Right lobe of liver (tissue), 6 donors: Measurements from ENCODE around the gene ZNF74. TPM values are rescaled to one million over a fixed set of nuclear protein-coding genes. Genes with fewer than 3 reads are reported as not detected.
A peak's percentile ranks its signal among the peaks of the same experiment; 100 is the strongest.
"Not testable (repeated sequence)": the region's sequence is repeated elsewhere in the genome, so short reads cannot be mapped to it uniquely, and the experiment has no call there.

Source experiments
- ATAC-seq, 4 donors: fragments of 200-7000 bp; cut with Tn5 transposase; one replicate each; pipeline ENCODE4 v1.9.1; 2020; ENCODE audit warnings: mild to moderate bottlenecking in 4 of 4, moderate library complexity in 4 of 4
- DNase-seq, 3 donors: peaks; one replicate each; pipeline ENCODE4 v3.0.0-alpha.2; 2020
- H3K27ac ChIP-seq, 3 donors: fragments of 200-600 bp; one replicate each; pipeline ENCODE4 v1.8.0; 2022
- H3K27me3 ChIP-seq, 2 donors: fragments of 200-600 bp; one replicate each; pipeline ENCODE4 v1.8.0; 2022
- H3K36me3 ChIP-seq, 4 donors: fragments of 200-600 bp; sonication (generic) in 1 of 4; one replicate each; pipeline versions ENCODE4 v1.5.1 to v1.8.0; 2017 to 2022; ENCODE audit warnings: control low read depth in 1 of 4
- H3K4me1 ChIP-seq, 4 donors: fragments of 200-600 bp; sonication (generic) in 1 of 4; one replicate each; pipeline versions ENCODE4 v1.5.1 to v1.8.0; 2017 to 2022; ENCODE audit warnings: control low read depth in 1 of 4
- H3K4me3 ChIP-seq, 3 donors: fragments of 200-600 bp; one replicate each; pipeline ENCODE4 v1.8.0; 2022
- H3K9me3 ChIP-seq, 4 donors: fragments of 200-600 bp; sonication (generic) in 1 of 4; one replicate each; pipeline versions ENCODE4 v1.5.1 to v1.8.0; 2017 to 2022; ENCODE audit warnings: control low read depth in 1 of 4
- POLR2A ChIP-seq: fragments of 450-650 bp; IDR thresholded peaks from one replicate; pipeline ENCODE4 v1.6.1; 2017; ENCODE audit warnings: antibody characterized with exemption, mild to moderate bottlenecking
- WGBS: methylation state at CpG from one replicate; pipeline ENCODE4 v1.1.6; 2018; ENCODE audit warnings: low coverage, low lambda C conversion rate; ENCODE audit not compliant: insufficient coverage; ENCODE audit errors: missing lambda C conversion rate; 5-methylcytosine and 5-hydroxymethylcytosine counted together
- intact Hi-C, 2 donors: fragments of 100-400 bp; cut with DNase I; formaldehyde crosslinking; loops; one replicate each; pipeline versions ENCODE4 v1.11.2 to v1.14.1; 2022
- total RNA-seq, 6 experiments: library from RNA; depleted of rRNA in 2 of 6; stranded (reverse); fragments of >200 nt in 2 of 6; fragmentation: NEBNext Ultra II Directional in 3 of 6; extraction: Animal tissue kit (Norgen Biotek cat#: 25700) in 3 of 6; gene quantifications; one replicate each; pipeline versions ENCODE4 v1.1.0 to v1.2.4, GENCODE V29; 2016 to 2023
- TF ChIP-seq, protein P1 (sequence below), 4 donors: fragments of 200-600 bp in 3 of 4; fragments of 450-650 bp in 1 of 4; IDR thresholded peaks; one replicate each; pipeline versions ENCODE4 v1.5.1 to v1.8.0; 2016 to 2022; ENCODE audit warnings: antibody characterized with exemption in 4 of 4, mild to moderate bottlenecking in 2 of 4
- donor health status: DM: no; HTN: yes; CAD: no.
- donor health status: DM: no; HTN: no; CAD: no.
- donor health status: DM: no; HTN: no; CAD: no.
- donor health status: DM: no; HTN: yes; CAD: no.
- donor health status: DM: no; HTN: yes; CAD: no.

ZNF74 gene
- total RNA-seq, 6 experiments from 2014 or later = 3.2 to 6.6 (median 3.4) TPM

DNA sequence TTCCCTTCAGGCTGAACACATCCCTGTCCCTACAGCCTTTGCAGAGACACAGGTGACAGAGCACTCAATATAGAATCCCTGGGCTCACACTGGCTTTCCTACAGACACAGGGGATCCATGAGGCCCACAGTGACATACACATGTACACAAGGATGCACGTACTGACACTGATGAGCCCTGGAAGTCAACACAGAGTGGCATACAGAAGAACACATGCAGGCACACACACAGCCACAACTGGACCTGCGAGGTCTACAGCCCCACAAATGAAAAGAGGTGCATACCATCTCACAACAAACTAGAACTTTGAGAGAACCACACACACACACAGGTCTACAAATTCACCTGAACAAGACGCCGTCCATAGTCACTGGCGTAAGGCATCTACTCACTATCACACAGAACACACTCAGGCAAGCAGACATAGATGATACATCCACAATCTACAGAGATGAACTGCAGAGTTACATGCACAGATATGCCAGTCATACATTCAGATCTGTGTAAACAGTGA lies 3.5 kb upstream of the ZNF74 start:
- no peak for ATAC-seq
- no peaks in the 10 kb centered on the region for H3K27me3 ChIP-seq
- 60% methylated on average over 1 of the region's 5 CpGs for WGBS
- no peaks in the 10 kb centered on the region for H3K9me3 ChIP-seq
- no peak overlapping the region for H3K27ac ChIP-seq
- H3K4me3 ChIP-seq = no peak overlapping the region
- intact Hi-C loops = no loop called here
- no peak for DNase-seq
- no peaks in the 10 kb centered on the region for H3K36me3 ChIP-seq
- H3K4me1 ChIP-seq = peaks cover 0 to 16% (median 4%) of the 10 kb centered on the region in 4 donors
- TF ChIP-seq, protein P1, sequence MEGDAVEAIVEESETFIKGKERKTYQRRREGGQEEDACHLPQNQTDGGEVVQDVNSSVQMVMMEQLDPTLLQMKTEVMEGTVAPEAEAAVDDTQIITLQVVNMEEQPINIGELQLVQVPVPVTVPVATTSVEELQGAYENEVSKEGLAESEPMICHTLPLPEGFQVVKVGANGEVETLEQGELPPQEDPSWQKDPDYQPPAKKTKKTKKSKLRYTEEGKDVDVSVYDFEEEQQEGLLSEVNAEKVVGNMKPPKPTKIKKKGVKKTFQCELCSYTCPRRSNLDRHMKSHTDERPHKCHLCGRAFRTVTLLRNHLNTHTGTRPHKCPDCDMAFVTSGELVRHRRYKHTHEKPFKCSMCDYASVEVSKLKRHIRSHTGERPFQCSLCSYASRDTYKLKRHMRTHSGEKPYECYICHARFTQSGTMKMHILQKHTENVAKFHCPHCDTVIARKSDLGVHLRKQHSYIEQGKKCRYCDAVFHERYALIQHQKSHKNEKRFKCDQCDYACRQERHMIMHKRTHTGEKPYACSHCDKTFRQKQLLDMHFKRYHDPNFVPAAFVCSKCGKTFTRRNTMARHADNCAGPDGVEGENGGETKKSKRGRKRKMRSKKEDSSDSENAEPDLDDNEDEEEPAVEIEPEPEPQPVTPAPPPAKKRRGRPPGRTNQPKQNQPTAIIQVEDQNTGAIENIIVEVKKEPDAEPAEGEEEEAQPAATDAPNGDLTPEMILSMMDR (IDR thresholded peaks at IDR 0.05) = no peak
- no peak for TF ChIP-seq POLR2A

DNA sequence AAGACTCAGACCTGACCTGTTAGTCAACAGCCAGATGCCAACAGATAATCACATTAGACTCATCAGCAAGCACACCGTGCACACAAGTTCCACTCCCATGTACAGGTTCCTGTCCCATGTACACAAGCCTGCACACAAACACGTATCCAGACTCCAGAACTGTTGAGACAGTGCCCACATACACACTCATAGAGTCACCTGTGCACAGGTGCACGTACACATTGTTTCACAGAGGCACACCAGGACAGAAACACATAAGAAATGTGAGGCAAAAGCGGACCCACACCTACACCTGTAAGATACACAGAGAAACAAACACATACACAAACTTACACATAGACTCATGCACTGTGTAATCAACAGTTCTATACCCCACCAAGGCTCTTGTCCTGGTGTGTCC lies 2.7 kb upstream of the ZNF74 start:
- Histone ChIP-seq H3K36me3 (no peaks in the 10 kb centered on the region), H3K27ac (no peak overlapping the region), H3K9me3 (no peaks in the 10 kb centered on the region), H3K4me1 (peaks cover 0 to 17% (median 4%) of the 10 kb centered on the region in 4 donors), H3K27me3 (no peaks in the 10 kb centered on the region), H3K4me3 (no peak overlapping the region)
- intact Hi-C loops = no loop called here
- 81% methylated on average over 4 of the region's 4 CpGs for WGBS
- TF ChIP-seq POLR2A = no peak
- TF ChIP-seq, protein P1 (IDR thresholded peaks at IDR 0.05) = no peak
- no peak for ATAC-seq
- DNase-seq = no peak

DNA sequence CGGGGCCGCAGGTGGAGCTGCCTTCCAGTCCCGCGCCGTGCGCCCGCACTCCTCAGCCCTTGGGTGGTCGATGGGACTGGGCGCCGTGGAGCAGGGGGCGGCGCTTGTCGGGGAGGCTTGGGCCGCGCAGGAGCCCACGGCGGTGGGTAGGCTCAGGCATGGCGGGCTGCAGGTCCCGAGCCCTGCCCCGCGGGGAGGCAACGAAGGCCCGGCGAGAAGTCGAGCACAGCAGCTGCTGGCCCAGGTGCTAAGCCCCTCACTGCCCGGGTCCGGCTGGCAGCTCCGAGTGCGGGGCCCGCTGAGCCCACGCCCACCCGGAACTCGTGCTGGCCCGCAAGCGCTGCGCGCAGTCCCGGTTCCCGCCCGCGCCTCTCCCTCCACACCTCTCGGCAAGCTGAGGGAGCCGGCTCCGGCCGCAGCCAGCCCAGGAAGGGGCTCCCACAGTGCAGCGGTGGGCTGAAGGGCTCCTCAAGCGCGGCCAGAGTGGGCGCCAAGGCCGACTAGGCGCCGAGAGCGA lies 1.5 kb upstream of the ZNF74 start:
- H3K4me1 ChIP-seq = peaks cover 0 to 17% (median 4%) of the 10 kb centered on the region in 4 donors
- H3K9me3 ChIP-seq, ATAC-seq, intact Hi-C loops, DNase-seq, H3K36me3 ChIP-seq, H3K27me3 ChIP-seq, H3K27ac ChIP-seq, H3K4me3 ChIP-seq: not testable (repeated sequence)
- 100% methylated on average over 3 of the region's 53 CpGs for WGBS

DNA sequence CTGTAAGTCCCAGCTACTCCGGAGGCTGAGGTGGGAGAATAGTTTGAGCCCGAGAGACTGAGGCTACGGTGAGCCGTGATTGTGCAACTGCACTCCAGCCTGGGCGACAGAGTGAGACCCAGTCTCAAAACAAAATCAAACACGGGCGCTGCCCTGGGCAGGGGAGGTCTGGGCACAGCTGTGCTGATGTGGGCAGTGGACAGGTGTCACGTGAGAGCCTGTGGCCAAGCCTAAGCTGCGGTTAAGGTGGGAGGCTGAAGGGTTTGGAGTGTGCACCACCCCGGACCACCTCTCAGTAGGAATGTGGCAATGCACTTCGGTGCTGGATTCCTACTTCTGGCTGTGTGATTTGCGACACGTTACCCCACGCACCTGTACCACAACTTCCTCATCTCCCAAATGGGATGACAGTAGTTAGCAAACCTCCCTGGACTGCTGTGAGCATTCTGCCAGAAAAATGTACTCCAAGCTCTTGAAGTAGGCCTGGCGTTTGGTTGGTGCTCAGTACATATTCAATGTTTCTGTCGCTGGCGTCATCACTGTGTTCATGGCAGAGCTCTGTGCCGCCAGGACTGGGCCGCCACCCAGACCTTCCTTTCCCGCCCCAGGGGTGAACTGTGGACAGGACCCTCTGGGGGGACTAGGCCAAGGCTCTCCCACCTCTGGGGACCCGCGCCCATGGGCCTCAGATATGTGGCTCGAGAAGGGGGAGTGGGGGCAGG lies 807 bp upstream of the ZNF74 start:
- 100% methylated on average over 1 of the region's 23 CpGs for WGBS
- H3K4me1 ChIP-seq = peaks cover 0 to 17% (median 4%) of the 10 kb centered on the region in 4 donors
- DNase-seq = no peak
- TF ChIP-seq POLR2A = no peak
- TF ChIP-seq, protein P1 (IDR thresholded peaks at IDR 0.05) = no peak
- ATAC-seq = peak in 2 of 4 donors; percentile 2 to 3
- H3K27ac ChIP-seq = peak overlapping the region; percentile 34 to 67 (median 66)
- no peaks in the 10 kb centered on the region for H3K27me3 ChIP-seq
- intact Hi-C loops = no loop called here
- no peaks in the 10 kb centered on the region for H3K36me3 ChIP-seq
- peak overlapping the region; percentile 71 to 90 (median 83) for H3K4me3 ChIP-seq
- no peaks in the 10 kb centered on the region for H3K9me3 ChIP-seq

DNA sequence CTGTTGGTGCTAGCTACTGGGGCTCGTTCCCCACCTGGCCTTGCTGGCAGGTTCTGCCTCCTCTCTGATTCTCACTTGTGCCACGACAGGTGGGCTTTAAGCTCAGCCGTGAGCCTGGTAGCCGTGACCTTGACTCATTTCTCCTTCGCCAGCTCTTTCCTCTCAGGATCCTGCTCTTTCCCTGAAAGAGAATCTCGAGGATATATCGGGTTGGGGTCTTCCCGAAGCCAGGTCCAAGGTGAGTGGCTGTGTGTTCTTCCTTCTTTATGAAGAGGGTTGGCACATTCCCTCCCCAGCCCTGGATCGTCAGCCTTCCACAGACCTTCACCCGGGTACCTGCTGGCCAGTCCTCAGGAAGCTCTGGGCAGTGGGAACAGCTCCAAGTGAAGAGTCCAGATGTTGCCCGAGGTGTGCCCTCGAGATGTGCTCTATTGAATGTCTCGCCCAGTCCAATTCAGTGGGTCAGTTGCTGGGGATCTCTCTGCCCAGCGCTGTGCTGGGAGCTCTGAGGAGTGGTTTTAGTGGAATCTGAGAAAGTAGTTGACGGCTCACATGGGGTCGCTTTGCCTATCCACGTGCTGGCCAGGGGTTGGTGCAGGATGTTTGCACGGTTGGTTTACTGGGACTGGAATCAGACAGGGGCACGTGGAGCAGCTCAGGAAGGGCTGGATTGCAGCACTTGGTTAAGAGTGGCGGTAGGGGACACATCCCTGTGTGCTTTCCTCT lies 1.4 kb downstream of the ZNF74 start:
- Histone ChIP-seq H3K36me3 (no peaks in the 10 kb centered on the region), H3K27me3 (no peaks in the 10 kb centered on the region), H3K4me3 (no peak overlapping the region), H3K9me3 (no peaks in the 10 kb centered on the region), H3K4me1 (peaks cover 0 to 24% (median 4%) of the 10 kb centered on the region in 4 donors), H3K27ac (no peak overlapping the region)
- DNase-seq (no peak), ATAC-seq (no peak)
- intact Hi-C loops = no loop called here
- no peak for TF ChIP-seq POLR2A
- TF ChIP-seq, protein P1 (IDR thresholded peaks at IDR 0.05) = no peak
- 66% methylated on average over 9 of the region's 20 CpGs for WGBS
